HUES64 (cell line): ENCODE measurements around the gene NDUFAF3.

Experiments used
- H3K27ac ChIP-seq: 2 replicates; pipeline ENCODE4 v1.7.0; 2013; ENCODE audit warnings: low read depth, low read length, inconsistent platforms
- H3K27me3 ChIP-seq: 2 replicates; pipeline ENCODE4 v1.6.1; 2013; ENCODE audit warnings: mild to moderate bottlenecking, low read length; ENCODE audit not compliant: insufficient read depth
- H3K36me3 ChIP-seq: 2 replicates; pipeline ENCODE4 v1.6.1; 2013; ENCODE audit warnings: mild to moderate bottlenecking, low read length; ENCODE audit not compliant: insufficient read depth
- H3K4me1 ChIP-seq: 2 replicates; pipeline ENCODE4 v1.6.1; 2013; ENCODE audit warnings: mild to moderate bottlenecking, low read length, moderate library complexity; ENCODE audit not compliant: insufficient read depth
- H3K4me3 ChIP-seq: 2 replicates; pipeline ENCODE4 v1.5.1; 2013; ENCODE audit warnings: mild to moderate bottlenecking, low read length, moderate library complexity
- H3K9ac ChIP-seq: 2 replicates; pipeline ENCODE4 v1.6.1; 2013; ENCODE audit warnings: mild to moderate bottlenecking, low read depth, low read length
- H3K9me3 ChIP-seq: 2 replicates; pipeline ENCODE4 v1.6.1; 2013; ENCODE audit warnings: low read depth, low read length; ENCODE audit not compliant: insufficient read depth
- WGBS: fragments of 150-250, 120-280 bp; methylation state at CpG from one replicate; pipeline ENCODE4 v1.1.7; 2013; ENCODE audit warnings: missing lambda C conversion rate; 5-methylcytosine and 5-hydroxymethylcytosine counted together

Gene NDUFAF3

DNA sequence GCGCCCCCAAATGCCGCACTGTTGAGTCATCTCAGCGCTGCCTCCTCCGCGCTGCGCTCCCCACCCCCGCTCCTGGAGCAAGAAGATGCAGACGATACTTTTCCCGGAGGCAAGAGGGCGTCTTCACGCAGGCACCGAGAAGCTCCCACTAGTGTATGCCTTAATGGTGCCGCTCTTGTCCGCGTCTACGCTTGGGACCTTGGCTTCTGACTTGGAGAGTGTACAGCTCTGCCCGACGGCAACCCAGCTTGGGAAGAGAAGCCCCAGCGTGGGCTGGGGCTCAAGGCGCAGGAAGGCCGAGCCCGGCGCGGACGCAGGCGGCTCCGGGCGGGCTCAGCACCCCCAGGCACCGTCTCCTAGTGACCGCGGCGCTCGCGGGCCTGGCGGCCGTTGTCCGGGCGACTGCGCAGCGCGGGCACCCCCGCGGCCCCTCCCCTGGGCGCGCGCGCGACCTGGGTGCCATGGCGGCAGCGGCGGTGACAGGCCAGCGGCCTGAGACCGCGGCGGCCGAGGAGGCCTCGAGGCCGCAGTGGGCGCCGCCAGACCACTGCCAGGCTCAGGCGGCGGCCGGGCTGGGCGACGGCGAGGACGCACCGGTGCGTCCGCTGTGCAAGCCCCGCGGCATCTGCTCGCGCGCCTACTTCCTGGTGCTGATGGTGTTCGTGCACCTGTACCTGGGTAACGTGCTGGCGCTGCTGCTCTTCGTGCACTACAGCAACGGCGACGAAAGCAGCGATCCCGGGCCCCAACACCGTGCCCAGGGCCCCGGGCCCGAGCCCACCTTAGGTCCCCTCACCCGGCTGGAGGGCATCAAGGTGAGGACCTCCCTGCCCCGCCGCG lies 31.9 kb upstream of the NDUFAF3 start, which contains the start of gene P4HTM:
TSS of gene P4HTM (plus strand) at position 446 of the 840 bp plus-strand sequence. CDS start at position 462, 16 bp downstream.
- H3K9me3 ChIP-seq = no peaks in the 10 kb centered on the region
- peaks cover 14% of the 10 kb centered on the region; the same call in 1 of the 2 replicates for H3K36me3 ChIP-seq
- peak within 1 kb of the TSS; percentile 90 for H3K9ac ChIP-seq
- peaks cover 11% of the 10 kb centered on the region for H3K4me1 ChIP-seq
- no peaks in the 10 kb centered on the region for H3K27me3 ChIP-seq
- WGBS = under 1% methylated on average over 91 of the region's 91 CpGs
- peak within 1 kb of the TSS; percentile 88 for H3K27ac ChIP-seq
- peak within 1 kb of the TSS; percentile 89 for H3K4me3 ChIP-seq

DNA sequence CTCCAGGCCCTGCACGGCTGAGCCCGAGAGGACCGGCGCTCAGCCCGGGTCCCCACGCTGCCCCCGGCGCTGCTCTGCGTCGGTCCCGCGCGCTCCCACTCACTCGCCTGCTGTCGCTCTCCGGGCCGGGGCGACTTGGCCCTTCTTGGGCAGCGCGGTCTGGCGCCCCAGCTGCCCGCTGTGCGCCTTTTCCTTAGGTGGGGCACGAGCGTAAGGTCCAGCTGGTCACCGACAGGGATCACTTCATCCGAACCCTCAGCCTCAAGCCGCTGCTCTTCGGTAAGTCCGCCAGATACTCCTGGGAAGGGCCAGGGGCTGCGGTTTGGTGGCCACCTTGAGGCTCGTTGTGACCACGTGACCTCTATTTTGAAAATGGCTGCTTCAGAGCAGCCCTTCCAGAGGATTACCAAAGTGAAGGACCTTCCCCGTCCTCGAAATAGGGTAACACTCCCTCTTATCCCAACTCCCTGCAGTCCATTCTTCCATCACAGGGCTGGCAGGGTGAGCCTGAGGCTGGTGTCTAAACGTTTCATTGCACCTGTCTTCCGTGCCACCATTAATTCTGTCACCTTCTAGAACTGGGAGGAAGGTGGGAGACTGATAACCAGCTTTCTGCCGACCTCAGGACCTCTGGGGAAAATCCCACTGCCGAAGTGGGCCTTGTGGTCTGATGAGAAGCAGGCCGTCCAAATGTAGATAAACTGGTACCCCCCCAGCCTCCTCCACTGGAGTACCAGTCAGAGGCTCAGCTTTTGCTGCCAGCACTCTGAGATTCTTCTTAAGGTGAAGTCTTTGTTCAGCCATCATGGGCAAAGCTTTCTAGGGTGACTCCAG lies 31.1 kb upstream of the NDUFAF3 start:
- Histone ChIP-seq H3K9ac (peak overlapping the region; percentile 90), H3K36me3 (peaks cover 5% of the 10 kb centered on the region; the same call in 1 of the 2 replicates), H3K9me3 (no peaks in the 10 kb centered on the region), H3K27me3 (no peaks in the 10 kb centered on the region), H3K27ac (peak overlapping the region; percentile 88), H3K4me1 (peaks cover 11% of the 10 kb centered on the region), H3K4me3 (peak overlapping the region; percentile 89)
- 7% methylated on average over 40 of the region's 40 CpGs for WGBS

DNA sequence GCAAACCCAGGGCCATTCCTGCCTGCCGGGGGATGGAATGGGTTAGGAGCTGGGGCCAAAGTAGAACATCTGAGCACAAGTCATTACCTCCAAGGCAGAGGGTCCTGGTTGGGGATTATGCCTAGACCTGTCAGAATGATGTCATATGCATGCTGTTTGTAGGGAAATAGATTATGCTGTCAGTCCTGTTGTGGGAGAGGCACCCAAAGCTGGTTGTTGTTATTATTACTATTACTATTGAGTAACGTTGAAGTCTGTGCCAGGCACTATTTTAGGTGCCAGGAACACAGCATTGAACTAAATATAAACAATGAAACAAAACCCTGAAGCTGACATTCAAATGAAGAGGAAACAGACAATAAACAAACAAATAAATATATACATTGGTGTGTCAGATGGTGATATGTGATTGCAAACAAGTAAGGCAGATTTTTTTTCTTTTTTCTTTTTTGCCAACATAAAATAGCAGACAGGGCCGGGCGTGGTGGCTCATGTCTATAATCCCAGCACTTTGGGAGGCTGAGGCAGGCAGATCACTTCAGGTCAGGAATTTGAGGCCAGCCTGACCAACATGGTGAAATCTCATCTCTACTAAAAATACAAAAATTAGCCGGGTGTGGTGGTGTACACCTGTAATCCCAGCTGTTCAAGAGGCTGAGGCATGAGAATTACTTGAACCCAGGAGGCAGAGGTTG lies 29.9 kb upstream of the NDUFAF3 start:
- Histone ChIP-seq H3K4me3 (peak overlapping the region; percentile 89; the same call in 1 of the 2 replicates), H3K4me1 (peaks cover 11% of the 10 kb centered on the region), H3K27ac (no peak overlapping the region), H3K27me3 (no peaks in the 10 kb centered on the region), H3K9ac (no peak overlapping the region), H3K36me3 (peaks cover 4% of the 10 kb centered on the region; the same call in 1 of the 2 replicates), H3K9me3 (no peaks in the 10 kb centered on the region)
- WGBS = 97% methylated on average over 5 of the region's 5 CpGs

DNA sequence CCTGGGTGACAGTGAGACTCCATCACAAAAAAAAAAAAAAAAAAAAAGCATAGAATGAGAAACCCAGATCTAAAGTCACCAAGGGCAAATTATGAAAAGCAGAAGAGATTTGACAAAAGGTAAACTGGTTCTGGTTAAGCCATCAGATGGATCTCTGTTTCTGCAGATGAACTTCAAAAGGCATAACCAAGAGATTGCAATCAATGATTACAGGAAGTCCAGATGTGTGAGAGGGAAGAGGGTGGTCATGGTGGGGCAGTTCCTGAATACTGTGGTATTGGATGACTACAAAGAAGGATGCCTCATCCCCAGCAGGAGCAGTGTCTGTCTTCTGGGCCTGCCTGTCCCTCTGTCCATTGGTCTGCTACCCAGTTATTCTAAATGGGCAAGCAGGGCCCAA lies 28.1 kb upstream of the NDUFAF3 start:
- no peak overlapping the region for H3K27ac ChIP-seq
- no peak overlapping the region for H3K4me3 ChIP-seq
- no peaks in the 10 kb centered on the region for H3K27me3 ChIP-seq
- no peaks in the 10 kb centered on the region for H3K9me3 ChIP-seq
- H3K36me3 ChIP-seq = peaks cover 6% of the 10 kb centered on the region; the same call in 1 of the 2 replicates
- H3K4me1 ChIP-seq = peaks cover 10% of the 10 kb centered on the region
- H3K9ac ChIP-seq = no peak overlapping the region

DNA sequence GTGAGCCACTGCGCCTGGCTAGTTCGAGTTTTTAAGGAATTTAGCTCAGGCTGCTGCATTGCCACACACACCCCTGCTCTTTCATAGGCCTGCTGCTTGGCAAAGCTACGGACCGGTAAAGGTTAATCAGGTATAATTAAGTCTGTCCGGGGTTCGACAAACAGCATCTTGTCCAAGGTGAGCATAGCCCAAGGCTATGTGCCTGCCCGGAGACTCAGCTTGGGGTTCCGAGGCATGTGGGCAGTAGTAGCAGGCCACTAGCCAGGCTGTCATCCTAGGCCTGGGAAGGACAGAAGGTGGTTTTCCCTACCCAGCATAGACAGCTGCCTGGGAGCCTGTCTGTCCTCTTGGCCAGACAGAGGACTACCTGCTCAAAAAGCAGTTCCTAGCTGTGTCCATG lies 25.3 kb upstream of the NDUFAF3 start:
- Histone ChIP-seq H3K9ac (no peak overlapping the region), H3K9me3 (no peaks in the 10 kb centered on the region), H3K27me3 (no peaks in the 10 kb centered on the region), H3K27ac (no peak overlapping the region), H3K4me1 (peaks cover 13% of the 10 kb centered on the region), H3K36me3 (peaks cover 6% of the 10 kb centered on the region; the same call in 1 of the 2 replicates), H3K4me3 (no peak overlapping the region)
- WGBS = 96% methylated on average over 8 of the region's 8 CpGs

DNA sequence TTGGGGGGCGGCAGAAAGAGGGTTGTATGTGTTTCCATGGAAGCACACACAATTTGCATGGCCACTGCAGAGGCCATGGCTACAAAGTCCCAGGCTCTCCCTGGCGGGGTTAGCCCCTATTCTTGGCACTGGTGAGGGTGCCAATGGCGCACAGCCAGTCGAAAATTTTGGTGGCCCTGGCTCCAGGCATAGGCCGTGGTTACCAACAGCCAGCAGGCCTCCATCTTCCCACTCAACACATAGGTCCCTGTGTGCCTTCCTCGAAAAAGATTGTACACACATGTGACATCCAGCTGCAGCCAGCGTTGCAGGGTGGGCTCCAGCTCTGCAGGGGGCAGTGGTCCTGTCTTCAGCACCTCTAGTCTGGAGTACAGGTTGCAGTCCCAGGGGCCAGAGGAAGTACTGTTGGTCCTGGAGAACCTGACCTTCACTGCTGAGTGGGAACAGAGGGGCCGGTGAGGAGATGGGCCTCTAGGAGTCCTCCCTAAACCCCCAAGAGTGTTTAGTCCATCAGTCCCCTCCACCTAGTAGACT lies 24.8 kb upstream of the NDUFAF3 start:
- no peak overlapping the region for H3K27ac ChIP-seq
- H3K36me3 ChIP-seq = peaks cover 6% of the 10 kb centered on the region; the same call in 1 of the 2 replicates
- WGBS = 92% methylated on average over 8 of the region's 8 CpGs
- no peak overlapping the region for H3K9ac ChIP-seq
- H3K4me1 ChIP-seq = peaks cover 11% of the 10 kb centered on the region
- H3K27me3 ChIP-seq = no peaks in the 10 kb centered on the region
- no peak overlapping the region for H3K4me3 ChIP-seq
- no peaks in the 10 kb centered on the region for H3K9me3 ChIP-seq

DNA sequence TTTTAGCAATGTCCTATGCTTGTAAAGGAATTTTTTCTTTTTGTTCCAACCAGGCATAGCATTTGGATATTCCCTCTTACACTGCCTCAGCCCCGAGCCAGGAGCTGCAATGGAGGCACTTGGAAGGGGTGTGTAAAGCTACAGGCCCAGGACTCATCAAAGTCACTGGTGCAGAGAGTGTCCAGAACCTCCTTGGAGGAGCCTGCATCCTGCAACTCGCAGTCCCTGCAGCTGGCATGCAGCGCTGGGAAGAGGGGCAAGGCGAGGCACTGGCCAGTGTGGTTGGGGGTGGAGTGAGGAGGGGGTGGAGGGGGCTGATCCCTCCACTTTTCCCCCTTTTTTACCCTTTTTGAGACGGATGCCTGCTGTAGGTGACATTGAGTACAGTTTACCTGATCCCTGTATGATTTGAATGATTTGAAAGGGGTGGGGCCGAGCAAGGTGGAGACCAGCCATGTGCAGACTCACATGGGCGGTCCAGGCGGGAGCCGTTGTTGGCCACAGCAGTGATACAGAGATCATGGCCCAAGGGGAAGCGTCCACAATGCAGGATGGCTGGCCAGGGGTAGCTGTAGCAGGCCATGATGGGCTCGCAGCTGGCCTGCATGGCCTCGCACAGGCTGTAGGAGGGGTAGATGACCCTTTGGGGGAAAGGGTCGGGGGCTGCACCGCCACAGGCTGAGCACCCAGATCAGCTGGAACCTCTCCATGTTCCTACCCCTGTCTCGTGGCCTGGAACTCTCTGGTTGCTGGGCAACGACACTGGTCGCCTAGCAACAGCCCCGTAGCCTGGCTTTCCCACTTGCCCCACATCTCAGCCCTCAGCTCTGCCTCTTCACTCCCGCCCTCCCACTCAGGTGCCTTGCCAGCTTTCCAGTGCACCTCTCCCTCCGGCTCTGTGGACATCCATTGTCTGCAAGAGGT lies 23.9 kb upstream of the NDUFAF3 start:
- H3K27ac ChIP-seq = no peak overlapping the region

DNA sequence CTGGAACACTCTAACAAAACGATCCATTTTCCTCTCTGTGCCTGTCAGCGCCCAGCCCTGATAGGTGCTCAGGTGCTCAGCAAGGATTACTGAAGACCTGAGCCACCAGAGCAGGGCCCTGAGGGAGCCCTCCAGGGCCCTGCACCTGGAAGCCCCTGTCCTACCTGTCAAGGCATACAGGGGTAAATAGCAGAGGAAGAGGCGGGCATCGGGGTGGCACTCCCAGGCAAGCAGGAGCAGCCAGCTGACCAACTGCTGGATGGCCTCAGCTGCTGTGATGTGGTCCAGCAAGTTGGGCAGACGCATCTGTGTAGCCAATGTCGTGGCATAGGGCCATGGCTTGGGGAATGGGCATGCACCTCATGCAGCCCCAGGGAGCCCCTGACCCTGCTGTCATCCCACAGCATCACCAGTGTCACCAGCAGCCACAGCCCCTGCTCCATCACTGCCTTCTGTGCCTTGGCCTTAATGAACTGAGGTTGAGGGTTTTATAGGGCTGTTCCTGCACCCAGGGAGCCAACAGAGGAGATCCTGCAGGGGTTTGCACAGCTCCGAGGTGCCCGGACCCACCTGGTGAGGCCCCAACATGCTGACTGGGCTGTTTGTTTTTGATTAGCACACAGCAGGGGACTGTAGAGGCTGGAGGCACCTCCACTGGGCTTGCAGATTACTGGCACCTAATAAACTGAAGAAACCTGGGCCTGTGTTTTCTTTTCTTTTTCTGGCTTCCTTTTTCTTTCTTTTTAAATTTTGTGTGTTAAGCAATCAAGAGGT lies 22.6 kb upstream of the NDUFAF3 start:
- Histone ChIP-seq H3K4me3 (no peak overlapping the region), H3K9ac (no peak overlapping the region), H3K4me1 (peaks cover 11% of the 10 kb centered on the region), H3K27ac (no peak overlapping the region), H3K36me3 (peaks cover 6% of the 10 kb centered on the region; the same call in 1 of the 2 replicates), H3K27me3 (no peaks in the 10 kb centered on the region), H3K9me3 (no peaks in the 10 kb centered on the region)
- 80% methylated on average over 8 of the region's 8 CpGs for WGBS

More for the DNA sequence above, 23.9 kb upstream of the NDUFAF3 start:
- Histone ChIP-seq H3K4me3 (no peak overlapping the region), H3K9me3 (no peaks in the 10 kb centered on the region), H3K27me3 (no peaks in the 10 kb centered on the region), H3K36me3 (peaks cover 6% of the 10 kb centered on the region; the same call in 1 of the 2 replicates), H3K4me1 (peaks cover 11% of the 10 kb centered on the region), H3K9ac (no peak overlapping the region)
- 92% methylated on average over 20 of the region's 20 CpGs for WGBS

DNA sequence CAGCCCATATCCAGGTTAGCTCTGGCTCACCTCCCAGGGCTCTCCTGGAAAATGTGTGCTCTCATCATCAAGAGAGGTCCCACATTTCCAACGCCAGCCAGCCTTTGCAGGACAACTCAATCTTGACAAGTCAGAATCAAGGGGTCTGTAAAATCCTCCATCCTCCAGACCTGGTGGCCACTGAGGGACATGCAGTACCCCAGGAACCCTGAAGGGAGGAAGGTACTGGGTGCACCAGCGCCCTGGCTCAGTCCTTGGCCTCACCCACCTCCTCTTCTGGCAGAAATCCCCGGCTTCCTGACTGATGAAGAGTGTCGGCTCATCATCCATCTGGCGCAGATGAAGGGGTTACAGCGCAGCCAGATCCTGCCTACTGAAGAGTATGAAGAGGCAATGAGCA lies 20.8 kb upstream of the NDUFAF3 start:
- H3K9ac ChIP-seq = no peak overlapping the region
- H3K27ac ChIP-seq = no peak overlapping the region
- 92% methylated on average over 6 of the region's 6 CpGs for WGBS
- peaks cover 11% of the 10 kb centered on the region for H3K4me1 ChIP-seq
- no peaks in the 10 kb centered on the region for H3K9me3 ChIP-seq
- H3K27me3 ChIP-seq = no peaks in the 10 kb centered on the region
- 0 out of 2 replicates have a peak, but pooled peaks cover 6% of the 10 kb centered on the region for H3K36me3 ChIP-seq
- H3K4me3 ChIP-seq = no peak overlapping the region
